Left renal cortex interstitium (tissue), 4 donors: Measurements from ENCODE around the gene PPL. TPM values are rescaled to one million over a fixed set of nuclear protein-coding genes. Genes with fewer than 3 reads are reported as not detected.
A peak's percentile ranks its signal among the peaks of the same experiment; 100 is the strongest.

Source experiments
- DNase-seq, 4 donors: peaks; one replicate each; pipeline ENCODE4 v3.0.0-alpha.2; 2013; ENCODE audit warnings: low read depth in 4 of 4, low spot score in 2 of 4, missing footprints in 1 of 4
- polyA plus RNA-seq, 4 donors: library from polyadenylated mRNA; unstranded; fragments of 120-200 nt; gene quantifications; one replicate each; pipeline ENCODE4 v1.2.1, GENCODE V29; 2013; ENCODE audit not compliant: insufficient read length in 4 of 4

Gene PPL
- polyA plus RNA-seq, 4 donors: 26.5 to 39.9 (median 31.2) TPM

- no peak for DNase-seq
Measured at GRCh38 chr16:4868535-4868934, 68.4 kb downstream of the PPL start.

DNA sequence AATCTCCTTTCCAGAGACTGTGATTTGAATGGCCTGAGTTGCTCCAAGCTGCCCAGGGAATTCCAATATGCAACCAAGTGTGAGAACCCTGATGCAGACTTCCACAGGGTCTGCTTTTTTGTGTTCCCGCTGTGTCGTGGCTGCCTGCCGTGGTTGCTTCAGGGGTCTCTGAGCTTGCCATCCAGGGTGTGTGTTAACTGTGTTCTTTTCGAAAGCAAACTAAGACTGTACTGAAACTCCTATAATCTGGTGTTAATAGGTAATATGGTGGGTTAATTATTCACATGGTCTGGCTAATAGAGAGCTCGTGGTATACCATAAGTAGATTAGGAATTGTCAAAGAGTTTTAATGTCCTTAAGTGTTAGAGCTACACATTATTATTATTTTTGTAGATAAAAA is 68.9 kb downstream of the PPL start:
- no peak for DNase-seq

DNA sequence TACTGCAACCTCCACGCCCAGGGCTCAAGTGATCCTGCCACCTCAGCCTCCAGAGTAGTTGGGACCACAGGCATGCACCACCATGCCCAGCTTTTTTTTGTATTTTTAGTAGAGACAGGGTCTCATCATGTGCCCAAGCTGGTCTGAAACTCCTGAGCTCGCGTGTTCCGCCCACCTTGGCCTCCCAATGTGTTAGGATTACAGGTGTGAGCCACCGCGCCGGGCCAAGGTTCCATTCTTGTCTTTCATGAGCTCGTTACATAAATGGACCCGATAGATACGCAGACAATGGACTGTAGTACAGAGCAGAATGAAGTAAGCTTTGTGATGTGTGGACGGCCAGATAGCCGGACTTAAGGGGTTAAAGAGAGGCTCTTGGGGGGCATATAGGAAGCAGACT is 70.4 kb downstream of the PPL start:
- no peak for DNase-seq

GRCh38 chr16:4865231-4865860 is 71.6 kb downstream of the PPL start:
- no peak for DNase-seq

- no peak for DNase-seq
Measured at GRCh38 chr16:4864728-4865127, 72.2 kb downstream of the PPL start.

GRCh38 chr16:4862639-4863038 is 74.3 kb downstream of the PPL start:
- no peak for DNase-seq

DNA sequence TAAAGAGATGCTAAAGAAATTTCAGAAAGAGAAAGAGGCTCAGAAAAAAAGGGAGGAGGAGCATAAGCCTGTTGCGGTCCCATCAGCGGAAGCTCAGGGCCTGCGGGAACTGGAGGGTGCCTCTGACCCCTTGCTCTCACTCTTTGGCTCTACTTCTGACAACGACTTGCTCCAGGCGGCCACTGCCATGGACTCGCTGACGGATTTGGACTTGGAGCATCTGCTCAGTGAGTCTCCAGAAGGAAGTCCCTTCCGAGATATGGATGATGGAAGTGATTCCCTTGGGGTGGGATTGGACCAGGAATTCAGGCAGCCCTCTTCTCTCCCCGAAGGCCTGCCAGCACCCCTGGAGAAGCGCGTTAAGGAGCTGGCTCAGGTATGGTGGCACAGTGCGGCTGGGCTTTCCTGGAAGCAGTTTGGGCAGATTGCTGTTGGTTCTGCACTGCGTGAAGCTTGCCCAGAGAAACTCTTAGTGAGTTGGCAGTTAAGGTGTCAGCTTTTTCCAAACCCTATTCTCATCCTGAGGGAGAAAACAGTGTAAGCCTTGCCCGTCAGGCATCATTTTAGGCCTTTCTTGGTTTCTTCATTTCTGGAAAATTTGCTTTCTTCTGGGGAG is 76.1 kb downstream of the PPL start:
- no peak for DNase-seq

- DNase-seq: no peak
Measured at GRCh38 chr16:4859900-4860255, 77.1 kb downstream of the PPL start.

DNA sequence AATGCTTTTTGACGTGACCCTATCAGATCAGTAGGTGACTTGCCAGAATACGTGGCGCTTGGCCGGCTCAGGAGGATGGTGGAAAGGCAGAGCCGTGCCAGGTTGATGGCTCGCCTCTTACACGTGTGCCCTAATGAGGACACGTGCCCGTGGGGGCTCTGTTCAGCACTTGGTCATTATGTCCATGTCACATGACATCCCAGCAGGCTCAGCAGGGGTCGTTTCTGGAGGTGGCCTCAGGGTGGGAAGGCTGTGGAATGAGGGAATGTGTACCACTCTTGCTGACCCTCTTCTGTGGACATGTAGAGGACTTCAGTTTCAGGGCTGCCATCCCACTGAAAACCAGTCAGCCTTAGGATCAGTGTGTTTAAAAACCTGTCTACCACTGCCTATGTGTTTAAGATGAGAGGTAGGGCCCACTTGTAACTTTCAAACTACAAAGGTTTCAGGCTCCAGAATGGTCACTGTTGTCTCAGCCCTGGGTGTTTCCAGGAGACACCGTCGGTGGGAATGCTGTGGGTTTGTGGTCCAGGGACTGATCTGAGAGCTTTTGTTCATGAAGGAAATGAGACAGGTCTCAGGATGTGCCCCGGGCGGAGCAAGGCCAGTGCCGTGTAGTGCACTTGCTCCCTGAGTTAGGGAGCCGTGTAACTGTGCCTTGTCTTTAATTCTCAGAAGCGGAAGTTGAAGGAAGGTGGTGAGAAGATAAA is 77.6 kb downstream of the PPL start:
- DNase-seq: no peak

GRCh38 chr16:4855804-4856203 is 81.1 kb downstream of the PPL start:
- no peak for DNase-seq

DNA sequence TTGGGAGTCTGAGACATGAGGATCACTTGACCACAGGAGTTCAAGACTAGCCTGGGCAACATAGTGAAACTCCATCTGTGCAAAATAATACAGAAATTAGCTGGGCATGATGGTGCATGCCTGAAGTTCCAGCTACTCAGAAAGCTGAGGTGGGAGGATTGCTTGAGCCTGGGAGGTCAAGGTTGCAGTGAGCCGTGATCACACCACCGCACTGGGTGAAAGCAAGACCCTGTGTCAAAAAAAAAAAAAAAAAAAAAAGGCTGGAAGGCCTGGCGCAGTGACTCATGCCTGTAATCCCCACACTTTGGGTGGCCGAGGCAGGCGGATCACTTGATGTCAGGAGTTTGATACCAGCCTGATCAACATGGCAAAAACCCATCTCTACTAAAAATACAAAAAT is 81.6 kb downstream of the PPL start:
- no peak for DNase-seq

DNA sequence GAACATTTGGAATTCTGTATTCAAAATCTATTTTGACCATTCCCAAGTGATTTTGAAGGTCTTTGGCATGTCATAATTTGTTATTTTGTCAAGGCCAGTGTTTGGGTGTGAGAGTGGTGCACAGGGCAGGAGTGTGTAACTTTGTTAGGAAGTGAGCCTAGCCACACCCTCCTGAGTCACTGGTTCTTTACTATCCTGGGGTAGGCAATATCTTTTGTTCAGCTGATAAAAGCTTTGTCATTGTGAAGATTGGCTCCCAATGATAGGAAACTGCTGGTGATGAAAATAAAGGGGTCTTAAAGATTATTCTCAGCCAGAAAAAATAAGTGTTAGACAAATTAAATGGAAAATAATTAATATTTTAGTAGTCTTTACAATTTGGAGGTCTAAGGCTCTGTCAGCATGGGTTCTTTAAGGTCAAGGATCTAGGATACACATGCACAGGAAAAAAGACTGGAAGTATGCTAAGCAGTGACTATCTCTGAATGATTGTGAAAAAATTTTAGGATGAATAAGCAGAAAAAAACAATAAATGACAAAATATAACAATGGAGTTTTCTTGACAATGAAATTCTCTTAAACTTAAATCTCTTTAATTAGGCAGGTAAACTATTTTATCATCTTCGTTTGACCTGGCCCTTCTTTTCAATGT is 84.6 kb downstream of the PPL start:
- no peak for DNase-seq

GRCh38 chr16:4850211-4850610 is 86.7 kb downstream of the PPL start:
- no peak for DNase-seq

GRCh38 chr16:4847774-4848587 is 89.0 kb downstream of the PPL start:
- DNase-seq: peak in 1 of 4 donors; percentile 16

DNA sequence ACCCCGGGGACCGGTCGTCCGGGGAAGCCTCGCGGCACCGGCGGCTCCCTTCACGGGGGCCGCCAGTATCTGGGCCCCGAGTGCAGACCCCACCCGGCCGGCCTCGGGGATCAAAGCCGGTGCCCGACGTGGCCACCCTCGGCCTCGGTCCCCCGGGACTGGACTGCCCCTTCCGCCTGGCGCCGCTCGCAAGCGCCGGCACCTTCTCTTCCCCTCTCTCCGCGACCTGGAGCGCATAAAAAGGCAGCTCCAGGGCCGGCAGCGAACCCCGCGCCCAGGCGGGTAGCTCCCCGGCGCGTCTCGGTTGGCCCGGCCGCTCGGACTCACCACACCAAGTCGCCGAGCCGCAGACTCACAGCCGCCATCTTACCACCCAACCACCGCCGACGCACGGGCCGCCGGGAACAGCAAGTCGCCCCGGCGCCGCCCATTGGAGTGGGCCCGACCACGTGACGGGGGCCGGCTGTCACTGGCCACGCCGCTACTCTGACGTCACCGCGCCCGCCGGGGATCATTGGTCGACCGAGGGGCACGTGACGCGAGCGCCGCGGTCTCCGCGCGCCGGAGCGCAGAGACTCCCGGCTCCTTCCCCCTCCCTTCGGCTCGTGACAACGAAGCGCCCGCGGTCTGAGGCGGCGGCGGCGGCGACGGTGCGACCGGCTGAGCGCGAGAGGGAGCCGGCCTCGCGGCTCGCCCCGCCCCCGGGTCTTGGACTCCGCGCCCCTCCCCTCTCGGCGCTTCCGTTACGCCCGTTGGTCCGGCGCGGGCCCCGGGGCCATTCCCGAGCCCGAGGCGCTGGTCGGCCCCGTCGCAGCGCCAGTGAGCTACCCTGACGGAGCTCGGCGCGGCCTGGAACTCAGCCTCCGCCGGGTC is 89.8 kb downstream of the PPL start, which contains the start of the genes GLYR1 and UBN1:
Gene GLYR1, minus strand, starts transcription at position 388 of the 873 bp plus-strand sequence. Its CDS starts 23 bp downstream, at position 365.
Gene UBN1, plus strand, starts transcription at position 581 of the 873 bp plus-strand sequence. CDS start 5,437 bp downstream, outside the sequence.
- DNase-seq: peak; percentile 67 to 96 (median 90)

- DNase-seq: peak in 1 of 4 donors; percentile 23
Measured at GRCh38 chr16:4846503-4846900, 90.4 kb downstream of the PPL start.

DNA sequence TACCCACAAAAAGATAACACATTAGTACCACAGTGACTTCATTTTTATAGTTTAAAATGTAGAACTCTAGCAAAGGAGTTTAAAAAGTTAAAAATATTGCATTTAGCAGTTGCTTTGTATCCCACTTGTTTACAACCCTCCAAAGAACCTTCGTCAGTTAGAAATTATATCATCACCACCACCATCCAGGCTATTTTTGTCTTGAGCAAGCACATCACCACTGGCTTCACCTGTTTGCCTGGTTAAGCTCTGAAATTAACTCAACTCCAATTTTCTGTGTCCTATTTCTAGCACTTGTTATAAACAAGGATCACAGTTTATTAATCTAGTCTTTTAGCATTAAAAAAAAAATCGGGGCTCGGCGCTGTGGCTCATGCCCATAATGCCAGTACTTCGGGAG is 96.0 kb downstream of the PPL start:
- DNase-seq: no peak

- DNase-seq: no peak
Measured at GRCh38 chr16:4839942-4840341, 97.0 kb downstream of the PPL start.

DNA sequence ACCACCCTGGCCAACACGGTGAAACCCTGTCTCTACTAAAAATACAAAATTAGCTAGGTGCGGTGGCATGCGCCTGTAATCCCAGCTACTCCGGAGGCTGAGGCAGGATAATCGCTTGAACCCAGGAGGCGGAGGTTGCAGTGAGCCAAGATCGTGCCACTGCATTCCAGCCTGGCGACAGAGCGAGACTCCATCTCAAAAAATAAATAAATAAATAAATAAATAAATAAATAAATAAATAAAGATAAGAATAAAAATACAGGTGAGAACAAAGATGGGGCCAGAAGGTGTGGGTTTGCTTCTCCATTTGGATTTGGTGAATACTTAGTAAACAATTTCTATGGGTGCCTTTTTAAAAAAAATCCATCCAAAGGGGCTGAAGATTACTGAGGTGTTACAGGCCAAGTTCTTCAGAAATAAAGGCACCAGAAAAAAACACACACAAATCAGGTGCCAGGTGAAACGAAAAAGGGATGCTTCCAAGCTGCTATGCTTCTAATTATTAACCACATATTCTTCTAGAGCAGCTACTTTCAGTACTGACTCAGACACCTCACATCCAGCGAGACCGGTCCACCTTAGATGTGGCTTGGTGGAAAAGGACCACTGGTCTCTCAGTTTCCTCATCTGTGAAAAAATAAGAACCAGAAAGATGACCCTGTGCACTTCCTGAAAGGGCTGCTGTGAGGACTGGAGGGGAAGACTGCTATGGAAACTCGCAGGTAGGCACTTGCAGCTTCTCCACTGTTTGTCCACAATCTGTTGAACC is 99.0 kb downstream of the PPL start:
- DNase-seq: no peak
